ENCODE results near the gene G3BP2. TPM values are rescaled to one million over a fixed set of nuclear protein-coding genes. Genes with fewer than 3 reads are reported as not detected.

Gene G3BP2
- total and polyA plus RNA-seq, 4 donors = 16.1 to 112 (median 68.8) TPM

DNA sequence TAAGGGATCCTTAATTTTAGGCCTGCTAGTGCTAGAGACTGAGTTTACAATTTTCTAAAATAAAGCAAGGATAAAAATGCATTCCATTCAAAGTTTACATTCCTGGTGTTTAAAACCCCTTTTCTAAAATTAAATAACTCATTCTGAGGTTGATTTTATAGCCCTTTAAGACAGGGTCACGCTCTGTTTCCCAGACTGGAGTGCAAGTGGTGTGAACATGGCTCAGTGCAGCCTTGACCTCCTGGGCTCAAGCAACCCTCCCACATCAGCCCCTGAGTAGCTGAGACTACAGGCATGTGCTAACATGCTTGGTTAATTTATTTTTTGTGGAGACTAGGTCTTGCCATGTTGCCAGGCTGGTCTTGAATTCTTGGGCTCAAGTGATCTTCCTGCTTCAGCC, 36.0 kb downstream of the G3BP2 start:
- H3K9me3 ChIP-seq (ENCODE audit: control insufficient read depth in 4 of 4, insufficient read depth in 3 of 4, low read length in 3 of 4) = no peaks in the 10 kb centered on the region
- peaks cover 0 to 4% (median under 1%) of the 10 kb centered on the region in 4 donors for H3K36me3 ChIP-seq (ENCODE audit: control insufficient read depth in 4 of 4, insufficient read depth in 4 of 4, low read length in 4 of 4)
- H3K27ac ChIP-seq (ENCODE audit: low read depth in 1 of 2, low read length in 1 of 2) = no peak overlapping the region
- H3K4me3 ChIP-seq = no peak overlapping the region
- TF ChIP-seq, protein P1, sequence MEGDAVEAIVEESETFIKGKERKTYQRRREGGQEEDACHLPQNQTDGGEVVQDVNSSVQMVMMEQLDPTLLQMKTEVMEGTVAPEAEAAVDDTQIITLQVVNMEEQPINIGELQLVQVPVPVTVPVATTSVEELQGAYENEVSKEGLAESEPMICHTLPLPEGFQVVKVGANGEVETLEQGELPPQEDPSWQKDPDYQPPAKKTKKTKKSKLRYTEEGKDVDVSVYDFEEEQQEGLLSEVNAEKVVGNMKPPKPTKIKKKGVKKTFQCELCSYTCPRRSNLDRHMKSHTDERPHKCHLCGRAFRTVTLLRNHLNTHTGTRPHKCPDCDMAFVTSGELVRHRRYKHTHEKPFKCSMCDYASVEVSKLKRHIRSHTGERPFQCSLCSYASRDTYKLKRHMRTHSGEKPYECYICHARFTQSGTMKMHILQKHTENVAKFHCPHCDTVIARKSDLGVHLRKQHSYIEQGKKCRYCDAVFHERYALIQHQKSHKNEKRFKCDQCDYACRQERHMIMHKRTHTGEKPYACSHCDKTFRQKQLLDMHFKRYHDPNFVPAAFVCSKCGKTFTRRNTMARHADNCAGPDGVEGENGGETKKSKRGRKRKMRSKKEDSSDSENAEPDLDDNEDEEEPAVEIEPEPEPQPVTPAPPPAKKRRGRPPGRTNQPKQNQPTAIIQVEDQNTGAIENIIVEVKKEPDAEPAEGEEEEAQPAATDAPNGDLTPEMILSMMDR (IDR thresholded peaks at IDR 0.05; ENCODE audit: control extremely low read depth, extremely low read depth) = no peak
- no peaks in the 10 kb centered on the region for H3K27me3 ChIP-seq (ENCODE audit: control insufficient read depth in 3 of 3, insufficient read depth in 3 of 3, low read length in 2 of 3)
- no peak for ATAC-seq (ENCODE audit: insufficient read depth, low FRiP score)
- H3K9ac ChIP-seq (ENCODE audit: insufficient read depth in 1 of 2, low read length in 2 of 2) = no peak overlapping the region
- DNase-seq = no peak
- H3K4me1 ChIP-seq (ENCODE audit: control insufficient read depth in 5 of 5, insufficient read depth in 5 of 5, low read length in 5 of 5) = no peaks in the 10 kb centered on the region
- 85 to 90% methylated on average over 1 of the region's 1 CpG for whole genome bisulfite sequencing, 2 donors

DNA sequence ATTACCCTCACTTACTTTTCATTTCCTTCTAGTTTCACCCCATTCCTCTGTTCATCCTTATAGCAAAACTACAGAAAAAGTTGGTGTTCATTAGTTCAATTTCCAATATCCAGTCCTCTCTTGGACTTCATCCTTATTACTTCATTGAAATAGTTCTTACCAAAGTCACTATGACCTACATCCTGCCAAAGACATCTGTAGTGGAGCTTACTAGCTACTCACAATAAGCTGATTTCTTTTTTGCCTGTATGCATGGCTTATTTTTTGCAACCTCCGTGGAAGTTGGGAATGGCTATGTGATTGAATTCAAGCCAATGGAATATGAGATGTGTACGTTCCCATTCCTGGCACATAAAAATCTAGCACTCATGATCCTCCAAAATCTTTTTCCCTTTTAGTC, 38.3 kb downstream of the G3BP2 start:
- H3K9me3 ChIP-seq (ENCODE audit: control insufficient read depth in 4 of 4, insufficient read depth in 3 of 4, low read length in 3 of 4) = no peaks in the 10 kb centered on the region
- TF ChIP-seq, protein P1 (IDR thresholded peaks at IDR 0.05; ENCODE audit: control extremely low read depth, extremely low read depth) = no peak
- H3K4me3 ChIP-seq = no peak overlapping the region
- peaks cover 0 to 9% (median 3%) of the 10 kb centered on the region in 5 donors for H3K4me1 ChIP-seq (ENCODE audit: control insufficient read depth in 5 of 5, insufficient read depth in 5 of 5, low read length in 5 of 5)
- ATAC-seq (ENCODE audit: insufficient read depth, low FRiP score) (no peak), DNase-seq (no peak)
- 76 to 89% methylated on average over 2 of the region's 2 CpGs for WGBS, 2 donors
- no peak overlapping the region for H3K27ac ChIP-seq (ENCODE audit: low read depth in 1 of 2, low read length in 1 of 2)
- H3K9ac ChIP-seq (ENCODE audit: insufficient read depth in 1 of 2, low read length in 2 of 2) = no peak overlapping the region
- H3K36me3 ChIP-seq (ENCODE audit: control insufficient read depth in 4 of 4, insufficient read depth in 4 of 4, low read length in 4 of 4) = no peaks in the 10 kb centered on the region
- H3K27me3 ChIP-seq (ENCODE audit: control insufficient read depth in 3 of 3, insufficient read depth in 3 of 3, low read length in 2 of 3) = no peaks in the 10 kb centered on the region

DNA sequence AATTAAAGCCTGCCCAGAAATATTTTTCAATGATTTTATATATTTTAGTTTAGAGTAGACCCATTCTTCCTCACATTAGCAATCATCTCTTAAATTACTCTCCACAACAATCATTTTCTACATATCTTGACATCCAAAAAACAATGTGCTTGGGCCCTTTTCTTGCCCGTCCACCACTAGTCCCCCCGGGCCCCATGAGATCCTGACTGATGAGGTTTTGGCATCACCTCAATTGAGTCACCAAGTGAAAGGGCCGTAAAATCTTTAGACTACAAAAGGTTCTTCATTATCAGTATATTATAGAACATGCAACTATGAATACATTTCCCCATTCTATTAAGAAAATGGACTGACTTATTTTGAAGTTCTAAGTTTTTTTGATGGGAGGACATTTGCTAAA, 38.9 kb downstream of the G3BP2 start:
- DNase-seq = no peak
- ATAC-seq (ENCODE audit: insufficient read depth, low FRiP score) = no peak
- Histone ChIP-seq H3K36me3 (ENCODE audit: control insufficient read depth in 4 of 4, insufficient read depth in 4 of 4, low read length in 4 of 4) (no peaks in the 10 kb centered on the region), H3K9ac (ENCODE audit: insufficient read depth in 1 of 2, low read length in 2 of 2) (no peak overlapping the region), H3K27me3 (ENCODE audit: control insufficient read depth in 3 of 3, insufficient read depth in 3 of 3, low read length in 2 of 3) (no peaks in the 10 kb centered on the region), H3K9me3 (ENCODE audit: control insufficient read depth in 4 of 4, insufficient read depth in 3 of 4, low read length in 3 of 4) (no peaks in the 10 kb centered on the region), H3K4me1 (ENCODE audit: control insufficient read depth in 5 of 5, insufficient read depth in 5 of 5, low read length in 5 of 5) (peaks cover 0 to 11% (median 4%) of the 10 kb centered on the region in 5 donors), H3K27ac (ENCODE audit: low read depth in 1 of 2, low read length in 1 of 2) (no peak overlapping the region), H3K4me3 (no peak overlapping the region)
- 84 to 96% methylated on average over 3 of the region's 3 CpGs for WGBS, 2 donors
- TF ChIP-seq, protein P1 (IDR thresholded peaks at IDR 0.05; ENCODE audit: control extremely low read depth, extremely low read depth) = no peak

DNA sequence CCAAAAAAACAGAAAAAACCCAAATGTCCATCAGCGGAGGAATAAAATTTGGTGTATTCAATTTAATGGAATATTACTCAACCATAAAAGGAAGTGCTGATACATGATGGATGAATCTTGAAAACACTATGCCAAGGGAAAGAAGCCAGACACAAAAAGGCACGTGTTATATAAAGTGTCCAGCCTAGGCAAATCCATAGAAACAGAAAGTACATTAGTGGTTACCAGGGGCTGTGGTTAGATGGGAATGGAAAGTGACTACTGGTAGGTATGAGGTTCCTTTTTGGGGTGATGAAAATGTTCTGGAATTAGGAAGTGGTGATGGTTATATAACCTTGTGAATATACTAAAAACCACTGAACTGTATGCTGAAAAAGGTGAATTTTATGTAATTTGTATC, 39.4 kb downstream of the G3BP2 start:
- no peak overlapping the region for H3K4me3 ChIP-seq
- H3K4me1 ChIP-seq (ENCODE audit: control insufficient read depth in 5 of 5, insufficient read depth in 5 of 5, low read length in 5 of 5) = peaks cover 0 to 11% (median 4%) of the 10 kb centered on the region in 5 donors
- TF ChIP-seq, protein P1 (IDR thresholded peaks at IDR 0.05; ENCODE audit: control extremely low read depth, extremely low read depth) = no peak
- WGBS, 2 donors = 62 to 82% methylated on average over 2 of the region's 2 CpGs
- no peak overlapping the region for H3K27ac ChIP-seq (ENCODE audit: low read depth in 1 of 2, low read length in 1 of 2)
- H3K36me3 ChIP-seq (ENCODE audit: control insufficient read depth in 4 of 4, insufficient read depth in 4 of 4, low read length in 4 of 4) = no peaks in the 10 kb centered on the region
- no peak for ATAC-seq (ENCODE audit: insufficient read depth, low FRiP score)
- no peaks in the 10 kb centered on the region for H3K27me3 ChIP-seq (ENCODE audit: control insufficient read depth in 3 of 3, insufficient read depth in 3 of 3, low read length in 2 of 3)
- H3K9me3 ChIP-seq (ENCODE audit: control insufficient read depth in 4 of 4, insufficient read depth in 3 of 4, low read length in 3 of 4) = no peaks in the 10 kb centered on the region
- no peak for DNase-seq
- no peak overlapping the region for H3K9ac ChIP-seq (ENCODE audit: insufficient read depth in 1 of 2, low read length in 2 of 2)
